ENCODE results near the gene E2F2.

- TF ChIP-seq, protein P1, sequence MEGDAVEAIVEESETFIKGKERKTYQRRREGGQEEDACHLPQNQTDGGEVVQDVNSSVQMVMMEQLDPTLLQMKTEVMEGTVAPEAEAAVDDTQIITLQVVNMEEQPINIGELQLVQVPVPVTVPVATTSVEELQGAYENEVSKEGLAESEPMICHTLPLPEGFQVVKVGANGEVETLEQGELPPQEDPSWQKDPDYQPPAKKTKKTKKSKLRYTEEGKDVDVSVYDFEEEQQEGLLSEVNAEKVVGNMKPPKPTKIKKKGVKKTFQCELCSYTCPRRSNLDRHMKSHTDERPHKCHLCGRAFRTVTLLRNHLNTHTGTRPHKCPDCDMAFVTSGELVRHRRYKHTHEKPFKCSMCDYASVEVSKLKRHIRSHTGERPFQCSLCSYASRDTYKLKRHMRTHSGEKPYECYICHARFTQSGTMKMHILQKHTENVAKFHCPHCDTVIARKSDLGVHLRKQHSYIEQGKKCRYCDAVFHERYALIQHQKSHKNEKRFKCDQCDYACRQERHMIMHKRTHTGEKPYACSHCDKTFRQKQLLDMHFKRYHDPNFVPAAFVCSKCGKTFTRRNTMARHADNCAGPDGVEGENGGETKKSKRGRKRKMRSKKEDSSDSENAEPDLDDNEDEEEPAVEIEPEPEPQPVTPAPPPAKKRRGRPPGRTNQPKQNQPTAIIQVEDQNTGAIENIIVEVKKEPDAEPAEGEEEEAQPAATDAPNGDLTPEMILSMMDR (IDR thresholded peaks at IDR 0.05): no peak
- TF ChIP-seq EP300 (IDR thresholded peaks at IDR 0.05) (no peak), POLR2A (IDR thresholded peaks at IDR 0.05) (no peak), POLR2AphosphoS5 (IDR thresholded peaks at IDR 0.05) (no peak)
Measured at GRCh38 chr1:23526329-23527041, 4.5 kb downstream of the E2F2 start.
